Transverse colon (tissue), 4 donors: Measurements from ENCODE around the gene EDC3.

ENCODE experiments used
- POLR2A ChIP-seq: fragments of 450-650 bp; IDR thresholded peaks from one replicate; pipeline ENCODE4 v1.6.1; 2016; ENCODE audit warnings: antibody characterized with exemption, mild to moderate bottlenecking, moderate library complexity
- POLR2AphosphoS5 ChIP-seq, 3 donors: sonication (generic); formaldehyde crosslinking; IDR thresholded peaks; one replicate each; pipeline ENCODE4 v1.6.1; 2016; ENCODE audit warnings: antibody characterized with exemption in 3 of 3
- TF ChIP-seq, protein P1 (sequence below), 5 experiments: fragments of 200-600 bp in 3 of 5; fragments of 450-650 bp in 2 of 5; sonication (generic) in 3 of 5; IDR thresholded peaks; 1 replicate in 2 of 5; 2 replicates in 3 of 5; pipeline ENCODE4 v1.5.1; 2016 to 2017; ENCODE audit warnings: antibody characterized with exemption in 5 of 5, inconsistent platforms in 3 of 5, mild to moderate bottlenecking in 2 of 5, moderate library complexity in 1 of 5

DNA sequence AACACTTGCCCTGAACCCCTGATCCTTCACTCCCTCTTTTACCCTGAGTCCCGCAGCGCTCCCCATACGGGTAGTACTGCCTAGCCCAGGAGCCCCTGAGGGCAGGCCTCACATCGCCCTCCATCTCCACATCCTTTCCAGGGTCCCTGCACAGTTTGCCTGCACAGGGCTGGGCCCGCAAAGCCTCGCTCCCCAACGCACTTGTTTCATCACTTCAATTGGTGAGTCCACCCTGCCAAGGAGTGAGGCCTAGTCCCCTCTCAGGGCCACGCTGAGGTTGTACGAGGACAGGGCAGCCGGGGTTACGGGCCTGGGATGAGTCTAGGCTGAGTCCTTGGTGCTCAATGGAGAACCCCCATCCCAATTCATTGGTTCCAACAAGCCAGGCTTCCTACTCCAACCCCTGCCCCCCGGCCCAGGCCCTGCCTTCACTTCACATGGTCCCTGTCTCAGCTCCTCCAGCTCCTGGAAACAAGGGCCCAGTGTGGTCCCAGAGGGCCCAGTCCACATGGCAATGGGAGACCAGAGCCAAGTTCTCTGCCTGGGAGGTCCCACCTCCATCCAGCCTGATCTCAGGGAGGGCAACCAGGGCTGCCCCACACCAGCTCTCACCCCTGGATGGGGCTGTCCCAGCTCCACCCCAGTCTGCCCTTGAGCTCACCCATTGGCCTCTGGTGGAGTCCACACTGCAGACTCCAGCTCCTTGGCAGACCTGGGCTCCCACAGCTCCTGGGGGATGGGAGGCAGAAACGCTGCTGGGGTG, 92.6 kb downstream of the EDC3 start:
- TF ChIP-seq POLR2AphosphoS5 (IDR thresholded peaks at IDR 0.05): no peak
- TF ChIP-seq, protein P1, sequence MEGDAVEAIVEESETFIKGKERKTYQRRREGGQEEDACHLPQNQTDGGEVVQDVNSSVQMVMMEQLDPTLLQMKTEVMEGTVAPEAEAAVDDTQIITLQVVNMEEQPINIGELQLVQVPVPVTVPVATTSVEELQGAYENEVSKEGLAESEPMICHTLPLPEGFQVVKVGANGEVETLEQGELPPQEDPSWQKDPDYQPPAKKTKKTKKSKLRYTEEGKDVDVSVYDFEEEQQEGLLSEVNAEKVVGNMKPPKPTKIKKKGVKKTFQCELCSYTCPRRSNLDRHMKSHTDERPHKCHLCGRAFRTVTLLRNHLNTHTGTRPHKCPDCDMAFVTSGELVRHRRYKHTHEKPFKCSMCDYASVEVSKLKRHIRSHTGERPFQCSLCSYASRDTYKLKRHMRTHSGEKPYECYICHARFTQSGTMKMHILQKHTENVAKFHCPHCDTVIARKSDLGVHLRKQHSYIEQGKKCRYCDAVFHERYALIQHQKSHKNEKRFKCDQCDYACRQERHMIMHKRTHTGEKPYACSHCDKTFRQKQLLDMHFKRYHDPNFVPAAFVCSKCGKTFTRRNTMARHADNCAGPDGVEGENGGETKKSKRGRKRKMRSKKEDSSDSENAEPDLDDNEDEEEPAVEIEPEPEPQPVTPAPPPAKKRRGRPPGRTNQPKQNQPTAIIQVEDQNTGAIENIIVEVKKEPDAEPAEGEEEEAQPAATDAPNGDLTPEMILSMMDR (IDR thresholded peaks at IDR 0.05): no peak
- TF ChIP-seq POLR2A: no peak
